IPS-18c (cell line): Measurements from ENCODE around the gene PLXNA2.

Experiments used
- H3K4me3 ChIP-seq: 2 replicates; pipeline ENCODE4 v1.7.0; 2013; ENCODE audit warnings: low read depth, mild to moderate bottlenecking, low read length, moderate library complexity; ENCODE audit not compliant: insufficient read depth
- H3K9me3 ChIP-seq: one replicate; pipeline ENCODE4 v1.6.1; 2013; ENCODE audit warnings: mild to moderate bottlenecking, low read length, moderate library complexity; ENCODE audit not compliant: control insufficient read depth, insufficient read depth

The PLXNA2 gene

DNA sequence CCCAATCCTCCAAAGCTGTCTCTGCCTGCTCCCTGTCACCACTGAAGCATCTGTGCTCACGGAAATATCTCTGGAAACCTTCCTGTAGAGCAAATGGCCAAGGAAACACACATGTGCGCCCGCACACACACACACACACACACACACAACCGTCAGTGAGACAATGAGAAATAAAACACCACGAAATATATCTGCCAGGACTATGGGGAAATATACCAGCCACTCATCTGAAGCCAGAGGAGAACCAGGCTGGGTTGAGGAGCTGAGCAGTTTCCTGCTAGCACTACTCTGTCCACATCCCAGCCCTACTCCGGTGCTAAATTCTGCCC, 25.1 kb upstream of the PLXNA2 start:
- Histone ChIP-seq H3K9me3 (no peaks in the 10 kb centered on the region), H3K4me3 (no peak overlapping the region)

- H3K9me3 ChIP-seq: no peaks in the 10 kb centered on the region
- H3K4me3 ChIP-seq: no peak overlapping the region
These were observed 24.6 kb upstream of the PLXNA2 start for GRCh38 chr1:208268541-208269337.

- Histone ChIP-seq H3K9me3 (no peaks in the 10 kb centered on the region), H3K4me3 (no peak overlapping the region)
These were observed 21.3 kb upstream of the PLXNA2 start for GRCh38 chr1:208265525-208265924.

- Histone ChIP-seq H3K9me3 (no peaks in the 10 kb centered on the region), H3K4me3 (no peak overlapping the region)
These were observed 20.9 kb upstream of the PLXNA2 start for GRCh38 chr1:208265122-208265469.

DNA sequence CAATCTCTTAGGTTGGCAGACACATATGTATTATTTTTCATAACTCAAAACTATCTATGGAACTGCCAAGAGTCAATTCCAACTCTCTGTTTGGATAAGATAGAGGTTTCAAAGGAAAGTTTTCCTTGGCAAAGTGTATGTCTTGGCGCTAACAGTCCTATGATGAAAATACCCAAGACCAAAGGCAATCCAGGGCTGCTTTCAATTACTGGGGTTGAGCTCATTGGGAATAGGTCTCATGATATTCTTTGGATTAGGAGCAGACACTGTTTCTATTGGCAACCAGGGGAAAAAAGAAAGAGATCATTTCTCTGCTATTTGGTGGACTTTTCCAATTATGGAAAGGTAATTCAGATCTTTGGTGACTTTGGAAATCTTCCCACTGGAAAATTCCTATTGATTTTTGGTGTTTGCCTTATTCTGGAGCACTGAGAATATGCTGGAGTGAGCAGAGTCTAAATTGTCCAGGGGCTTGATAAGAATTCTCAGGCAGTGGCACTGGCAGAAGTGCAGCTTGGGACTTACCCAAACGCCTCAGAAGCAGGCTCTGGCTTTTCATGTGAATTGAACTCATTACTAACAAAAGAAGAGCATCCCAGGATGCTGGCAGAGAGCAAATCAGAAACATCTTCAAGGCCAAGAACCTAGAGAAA, 20.4 kb upstream of the PLXNA2 start:
- Histone ChIP-seq H3K4me3 (no peak overlapping the region), H3K9me3 (no peaks in the 10 kb centered on the region)

DNA sequence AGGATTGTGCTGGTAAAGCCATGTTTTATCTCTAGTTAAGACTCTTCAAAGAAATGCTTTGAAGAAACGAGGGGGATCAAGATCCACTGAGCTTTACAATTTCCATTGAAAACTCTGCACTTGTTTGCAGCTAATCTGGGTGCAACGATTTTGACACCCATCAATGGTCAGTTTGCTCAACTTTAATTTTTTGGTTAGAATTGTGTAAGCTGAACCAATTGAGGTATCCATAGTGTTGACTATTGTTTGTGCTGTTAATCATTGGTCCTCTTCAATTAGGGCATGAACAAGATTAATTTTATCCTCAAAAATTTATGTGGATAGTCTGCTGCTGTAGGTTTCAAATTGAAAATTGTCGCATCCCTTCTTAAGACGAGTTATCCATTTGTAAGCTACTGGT, 17.7 kb upstream of the PLXNA2 start:
- Histone ChIP-seq H3K9me3 (no peaks in the 10 kb centered on the region), H3K4me3 (no peak overlapping the region)

DNA sequence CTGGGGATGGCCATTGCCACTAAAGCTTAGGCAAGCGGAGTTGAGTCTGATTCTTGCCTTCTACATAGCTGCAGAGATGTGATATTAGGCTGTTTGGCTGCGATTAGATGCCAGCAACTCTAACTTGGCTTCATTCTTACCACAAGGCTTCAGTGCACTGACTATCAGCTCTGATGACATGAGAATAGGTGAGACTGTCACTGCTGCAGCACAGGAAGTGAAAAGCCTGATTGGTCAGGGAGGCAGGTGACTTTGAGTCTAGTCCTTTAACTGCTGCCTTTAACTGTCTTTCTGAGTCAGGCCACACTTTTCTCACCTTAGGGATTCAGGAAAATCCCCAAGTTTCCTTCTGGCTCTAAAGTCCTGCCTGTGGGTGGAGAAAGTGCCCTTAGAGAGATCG, 14.1 kb upstream of the PLXNA2 start:
- Histone ChIP-seq H3K4me3 (no peak overlapping the region), H3K9me3 (no peaks in the 10 kb centered on the region)

DNA sequence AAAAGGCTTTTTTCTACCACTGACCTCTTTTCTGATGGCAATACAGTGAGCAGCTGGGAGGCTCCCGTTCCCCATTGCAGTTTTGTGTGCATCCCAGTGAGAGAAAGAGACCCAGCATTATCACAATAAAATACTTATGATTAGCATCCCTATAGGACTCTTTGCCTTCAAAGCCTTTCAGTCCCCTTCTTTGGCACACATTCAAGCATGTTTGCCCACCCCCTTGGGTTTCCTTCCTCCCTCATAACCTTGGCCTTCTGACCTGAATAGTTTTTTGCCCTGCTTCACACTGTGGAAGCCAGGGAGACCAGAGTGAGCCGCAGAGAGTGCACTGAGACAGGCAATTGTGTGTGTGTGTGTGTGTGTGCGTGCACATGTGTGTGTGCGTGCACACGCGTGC, 13.2 kb upstream of the PLXNA2 start:
- Histone ChIP-seq H3K4me3 (no peak overlapping the region), H3K9me3 (no peaks in the 10 kb centered on the region)

GRCh38 chr1:208256556-208256955, 12.4 kb upstream of the PLXNA2 start:
- H3K4me3 ChIP-seq: no peak overlapping the region; the same call in 1 of the 2 replicates
- H3K9me3 ChIP-seq: no peaks in the 10 kb centered on the region

- H3K9me3 ChIP-seq: no peaks in the 10 kb centered on the region
- H3K4me3 ChIP-seq: no peak overlapping the region
These were observed 11.9 kb upstream of the PLXNA2 start for GRCh38 chr1:208256091-208256490.

DNA sequence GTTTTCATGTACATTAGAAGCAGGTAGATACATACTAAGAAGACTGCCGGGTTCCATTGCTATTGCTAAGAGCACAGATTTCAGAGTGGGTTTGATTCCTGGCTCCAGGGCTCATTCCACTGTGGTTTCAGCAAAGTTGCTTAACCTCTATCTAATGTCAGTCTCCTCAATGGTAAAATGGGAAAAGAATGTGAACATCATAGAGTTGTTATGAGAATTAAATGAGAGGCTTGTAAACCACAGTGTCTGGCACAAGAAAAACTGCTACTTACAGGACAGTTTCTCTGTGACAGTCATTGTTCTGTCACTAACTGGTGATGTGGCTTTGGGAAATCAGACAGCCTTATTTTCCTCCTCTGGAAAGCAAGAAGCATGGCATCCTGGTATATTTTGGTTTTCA, 10.7 kb upstream of the PLXNA2 start:
- no peaks in the 10 kb centered on the region for H3K9me3 ChIP-seq
- no peak overlapping the region for H3K4me3 ChIP-seq

- no peak overlapping the region for H3K4me3 ChIP-seq
These were observed 10.2 kb upstream of the PLXNA2 start for GRCh38 chr1:208254376-208254775.

GRCh38 chr1:208252836-208253576, 8.8 kb upstream of the PLXNA2 start:
- peaks cover 2% of the 10 kb centered on the region for H3K9me3 ChIP-seq
- peak overlapping the region; percentile 1; the same call in 1 of the 2 replicates for H3K4me3 ChIP-seq

More at GRCh38 chr1:208254376-208254775, 10.2 kb upstream of the PLXNA2 start:
- H3K9me3 ChIP-seq: no peaks in the 10 kb centered on the region

GRCh38 chr1:208251911-208252835, 8.0 kb upstream of the PLXNA2 start:
- H3K4me3 ChIP-seq: peak overlapping the region; percentile 1; the same call in 1 of the 2 replicates

GRCh38 chr1:208251015-208251414, 6.8 kb upstream of the PLXNA2 start:
- Histone ChIP-seq H3K4me3 (no peak overlapping the region), H3K9me3 (peaks cover 2% of the 10 kb centered on the region)

More at GRCh38 chr1:208251911-208252835, 8.0 kb upstream of the PLXNA2 start:
- peaks cover 2% of the 10 kb centered on the region for H3K9me3 ChIP-seq

DNA sequence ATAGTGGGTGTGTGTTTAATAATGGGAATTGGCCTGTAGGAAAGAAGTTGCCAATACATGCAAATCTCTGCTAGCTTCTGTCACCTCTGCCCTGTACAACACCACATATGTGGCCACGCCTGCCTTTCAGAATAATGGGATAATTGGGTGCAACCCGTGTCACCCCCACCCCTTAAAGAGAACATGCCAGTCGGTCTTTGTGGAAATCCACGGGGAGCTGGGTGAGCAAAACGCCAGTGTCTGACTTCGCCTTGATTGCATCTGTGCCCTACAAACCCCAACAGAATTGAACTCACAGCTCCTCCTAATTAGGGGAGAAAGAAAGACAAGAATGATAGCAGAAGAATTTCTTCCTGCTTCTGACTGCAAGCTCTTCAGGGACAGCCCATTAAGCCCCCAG, 6.4 kb upstream of the PLXNA2 start:
- Histone ChIP-seq H3K9me3 (peaks cover 2% of the 10 kb centered on the region), H3K4me3 (no peak overlapping the region)
